GM23248 (cell line): ENCODE measurements around the gene SCEL. TPM values are rescaled to one million over a fixed set of nuclear protein-coding genes. Genes with fewer than 3 reads are reported as not detected.
"Not testable (repeated sequence)": the region's sequence is repeated elsewhere in the genome, so short reads cannot be mapped to it uniquely, and the experiment has no call there.

Source experiments
- DNase-seq: peaks from one replicate; pipeline ENCODE4 v3.0.0-alpha.2; 2015
- H2AFZ ChIP-seq: fragments of 200-600 bp; sonication (generic); 2 replicates; pipeline ENCODE4 v1.6.1; 2016; ENCODE audit warnings: antibody characterized with exemption
- H3F3A ChIP-seq: fragments of 200-600 bp; sonication (generic); 2 replicates; pipeline ENCODE4 v1.6.1; 2016; ENCODE audit warnings: mild to moderate bottlenecking, antibody characterized with exemption, mixed run types; ENCODE audit not compliant: insufficient read depth
- H3K27ac ChIP-seq: fragments of 200-600 bp; sonication (generic); 2 replicates; pipeline ENCODE4 v1.5.1; 2016; ENCODE audit warnings: mild to moderate bottlenecking
- H3K27me3 ChIP-seq: fragments of 200-600 bp; sonication (generic); replicated peaks from 2 replicates; pipeline ENCODE4 v1.6.1; 2016; ENCODE audit warnings: mild to moderate bottlenecking; ENCODE audit not compliant: insufficient read depth
- H3K36me3 ChIP-seq: fragments of 200-600 bp; sonication (generic); 2 replicates; pipeline ENCODE4 v1.6.1; 2016; ENCODE audit warnings: low read depth, mild to moderate bottlenecking
- H3K4me1 ChIP-seq: fragments of 200-600 bp; sonication (generic); 2 replicates; pipeline ENCODE4 v1.6.1; 2016; ENCODE audit warnings: mild to moderate bottlenecking; ENCODE audit not compliant: insufficient read depth
- H3K4me2 ChIP-seq: fragments of 200-600 bp; sonication (generic); one replicate; pipeline ENCODE4 v1.6.1; 2016; ENCODE audit warnings: mild to moderate bottlenecking; ENCODE audit not compliant: unreplicated experiment
- H3K4me3 ChIP-seq: fragments of 200-600 bp; sonication (generic); 2 replicates; pipeline ENCODE4 v1.5.1; 2016; ENCODE audit warnings: mild to moderate bottlenecking
- H3K79me2 ChIP-seq: fragments of 200-600 bp; sonication (generic); 2 replicates; pipeline ENCODE4 v1.6.1; 2016; ENCODE audit warnings: mild to moderate bottlenecking; ENCODE audit not compliant: insufficient read depth
- H3K9ac ChIP-seq: fragments of 200-600 bp; sonication (generic); 2 replicates; pipeline ENCODE4 v1.6.1; 2016; ENCODE audit warnings: mild to moderate bottlenecking
- H3K9me2 ChIP-seq: fragments of 200-600 bp; sonication (generic); 2 replicates; pipeline ENCODE4 v1.6.1; 2016; ENCODE audit warnings: mixed run types, mild to moderate bottlenecking, moderate library complexity; ENCODE audit not compliant: insufficient read depth
- H3K9me3 ChIP-seq: fragments of 200-600 bp; sonication (generic); one replicate; pipeline ENCODE4 v1.6.1; 2017; ENCODE audit warnings: low read depth
- H4K20me1 ChIP-seq: fragments of 200-600 bp; sonication (generic); 2 replicates; pipeline ENCODE4 v1.6.0; 2016; ENCODE audit not compliant: insufficient read depth
- EZH2 ChIP-seq: fragments of 200-600 bp; sonication (generic); IDR thresholded peaks from 2 replicates; pipeline ENCODE4 v1.6.1; 2018; ENCODE audit warnings: antibody characterized with exemption, mild to moderate bottlenecking; ENCODE audit not compliant: insufficient read depth, poor library complexity, severe bottlenecking
- EZH2phosphoT487 ChIP-seq: fragments of 200-600 bp; sonication (generic); IDR thresholded peaks from 2 replicates; pipeline ENCODE4 v1.6.1; 2018; ENCODE audit warnings: antibody characterized with exemption, moderate library complexity, mild to moderate bottlenecking, low read depth; ENCODE audit not compliant: insufficient read depth
- WGBS, 2 experiments: methylation state at CpG; one replicate each; pipeline ENCODE4 v1.1.6; 2015 to 2017; ENCODE audit warnings: low lambda C conversion rate in 2 of 2, low coverage in 1 of 2; ENCODE audit errors: missing lambda C conversion rate in 2 of 2; 5-methylcytosine and 5-hydroxymethylcytosine counted together
- in situ Hi-C: fragments of 300-500 bp; cut with MboI; formaldehyde crosslinking; loops from 2 replicates; pipeline ENCODE4 v1.15.0; 2020
- polyA plus RNA-seq: library from polyadenylated mRNA; unstranded; fragments of >200 nt; fragmentation: Nextera tagmentation; extraction: Ambion mirVana; gene quantifications from 2 replicates; pipeline ENCODE4 v1.2.1, GENCODE V29; 2016
- total RNA-seq: library from RNA; depleted of rRNA; stranded (reverse); fragments of >200 nt; shearing (Covaris generic); gene quantifications from 2 replicates; pipeline ENCODE4 v1.2.3, GENCODE V29; 2014

SCEL gene
- total and polyA plus RNA-seq, 2 experiments from 2014 or later, result not detected

GRCh38 chr13:77518266-77518665, 17.2 kb upstream of the SCEL start:
- H3K27ac ChIP-seq, result no peak overlapping the region
- TF ChIP-seq EZH2phosphoT487 (no peak), EZH2 (no peak)
- no peaks in the 10 kb centered on the region for H3K9me3 ChIP-seq
- no peak for DNase-seq
- H3K9ac ChIP-seq, result no peak overlapping the region
- H2AFZ ChIP-seq, result no peak overlapping the region
- H4K20me1 ChIP-seq, result no peaks in the 10 kb centered on the region
- H3K4me1 ChIP-seq, result peaks cover 28% of the 10 kb centered on the region
- in situ Hi-C loops, result no loop called here
- H3K4me3 ChIP-seq, result no peak overlapping the region
- no peaks in the 10 kb centered on the region for H3K9me2 ChIP-seq
- H3F3A ChIP-seq, result peaks cover 35% of the 10 kb centered on the region
- no peak overlapping the region for H3K4me2 ChIP-seq
- H3K36me3 ChIP-seq, result no peaks in the 10 kb centered on the region
- H3K27me3 ChIP-seq, result no peaks in the 10 kb centered on the region
- no peaks in the 10 kb centered on the region for H3K79me2 ChIP-seq

- H3K27ac ChIP-seq, H3K4me2 ChIP-seq, H3K9ac ChIP-seq, DNase-seq, H2AFZ ChIP-seq, H3K9me2 ChIP-seq, H3K79me2 ChIP-seq, H3K9me3 ChIP-seq, H3K27me3 ChIP-seq, H4K20me1 ChIP-seq, in situ Hi-C loops, H3K36me3 ChIP-seq, H3K4me3 ChIP-seq: not testable (repeated sequence)
- peaks cover 28% of the 10 kb centered on the region for H3K4me1 ChIP-seq
- 100% methylated on average over 1 of the region's 1 CpG for WGBS, 2 experiments
- H3F3A ChIP-seq, result peaks cover 35% of the 10 kb centered on the region
These were observed 16.1 kb upstream of the SCEL start for GRCh38 chr13:77519396-77519795.

GRCh38 chr13:77519808-77520207, 15.7 kb upstream of the SCEL start:
- WGBS, 2 experiments, result 30 to 56% methylated on average over 2 to 4 of the region's 4 CpGs
- peak; percentile 44 for DNase-seq
- no peaks in the 10 kb centered on the region for H3K27me3 ChIP-seq
- no peaks in the 10 kb centered on the region for H3K9me3 ChIP-seq
- TF ChIP-seq EZH2 (no peak), EZH2phosphoT487 (no peak)
- no peak overlapping the region for H2AFZ ChIP-seq
- H3K4me3 ChIP-seq, result no peak overlapping the region
- H3K9ac ChIP-seq, result no peak overlapping the region
- H4K20me1 ChIP-seq, result no peaks in the 10 kb centered on the region
- no peaks in the 10 kb centered on the region for H3K9me2 ChIP-seq
- peaks cover 35% of the 10 kb centered on the region for H3F3A ChIP-seq
- H3K27ac ChIP-seq, result no peak overlapping the region
- no peaks in the 10 kb centered on the region for H3K79me2 ChIP-seq
- H3K4me1 ChIP-seq, result peaks cover 28% of the 10 kb centered on the region
- H3K36me3 ChIP-seq, result no peaks in the 10 kb centered on the region
- H3K4me2 ChIP-seq, result no peak overlapping the region
- in situ Hi-C loops, result no loop called here

GRCh38 chr13:77521194-77521593, 14.3 kb upstream of the SCEL start:
- no peaks in the 10 kb centered on the region for H4K20me1 ChIP-seq
- no peak overlapping the region for H3K4me3 ChIP-seq
- no peaks in the 10 kb centered on the region for H3K27me3 ChIP-seq
- no peaks in the 10 kb centered on the region for H3K9me2 ChIP-seq
- no peak overlapping the region for H3K27ac ChIP-seq
- in situ Hi-C loops, result no loop called here
- TF ChIP-seq EZH2phosphoT487, result no peak
- TF ChIP-seq EZH2, result no peak
- no peaks in the 10 kb centered on the region for H3K36me3 ChIP-seq
- H3K4me2 ChIP-seq, result peak overlapping the region; percentile 53
- peaks cover 24% of the 10 kb centered on the region for H3F3A ChIP-seq
- no peak overlapping the region for H3K9ac ChIP-seq
- peaks cover 24% of the 10 kb centered on the region for H3K4me1 ChIP-seq
- WGBS, 2 experiments, result 16 to 23% methylated on average over 2 of the region's 2 CpGs
- no peaks in the 10 kb centered on the region for H3K9me3 ChIP-seq
- DNase-seq, result peak; percentile 54
- no peak overlapping the region for H2AFZ ChIP-seq
- no peaks in the 10 kb centered on the region for H3K79me2 ChIP-seq

DNA sequence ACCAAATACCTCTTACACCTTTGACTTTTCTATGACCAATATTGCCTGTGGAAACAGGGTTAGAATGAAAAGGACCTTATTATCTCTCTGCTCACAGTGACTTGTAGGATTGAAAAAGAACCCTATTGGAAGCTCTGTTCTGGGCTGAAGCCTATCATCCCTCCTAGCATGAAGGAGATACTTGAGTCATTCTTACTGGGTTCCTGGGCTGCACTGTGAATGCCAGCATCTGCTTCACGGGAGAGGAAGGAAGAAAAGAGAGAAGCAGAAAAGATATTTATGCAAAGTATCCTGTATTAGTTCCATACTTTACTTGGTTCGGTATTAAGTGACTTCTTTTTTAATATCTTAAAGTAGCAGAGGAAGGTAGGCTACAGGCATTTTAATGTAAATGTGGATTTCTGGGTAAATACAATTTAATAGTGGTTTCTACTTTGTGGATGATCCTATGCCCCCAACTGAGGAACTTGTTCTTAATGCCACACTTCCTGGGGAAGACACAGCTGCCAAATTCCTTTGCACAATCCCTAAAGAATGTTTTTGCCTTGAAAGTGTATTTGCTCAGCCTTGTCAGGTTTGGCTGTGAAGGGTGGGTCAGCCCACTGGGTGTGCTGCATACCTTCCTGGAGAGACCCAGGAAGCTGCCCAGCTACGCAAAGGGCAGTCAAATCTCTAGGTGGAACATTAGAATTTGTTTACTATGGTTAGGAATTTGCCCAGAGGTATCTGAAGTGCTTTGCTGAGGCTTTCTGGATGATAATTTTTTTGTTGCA, 13.7 kb upstream of the SCEL start:
- Histone ChIP-seq H3K36me3 (no peaks in the 10 kb centered on the region), H2AFZ (no peak overlapping the region), H3K79me2 (no peaks in the 10 kb centered on the region), H3K9ac (no peak overlapping the region), H3K4me1 (peaks cover 18% of the 10 kb centered on the region), H3K27me3 (no peaks in the 10 kb centered on the region), H3K9me2 (no peaks in the 10 kb centered on the region), H3K27ac (no peak overlapping the region), H3F3A (peaks cover 20% of the 10 kb centered on the region), H3K9me3 (no peaks in the 10 kb centered on the region), H3K4me2 (peak overlapping the region; percentile 53), H4K20me1 (no peaks in the 10 kb centered on the region), H3K4me3 (no peak overlapping the region)
- TF ChIP-seq EZH2 (no peak), EZH2phosphoT487 (no peak)
- DNase-seq, result peak; percentile 54
- 36 to 52% methylated on average over 3 of the region's 3 CpGs for WGBS, 2 experiments
- in situ Hi-C loops, result no loop called here
